Erythroblast (primary cell): ENCODE data around the gene CASP10.
"Not testable (repeated sequence)": the region's sequence is repeated elsewhere in the genome, so short reads cannot be mapped to it uniquely, and the experiment has no call there.

Experiments used
- GATA1 ChIP-seq: IDR thresholded peaks from 2 replicates; pipeline ENCODE4 v1.6.1; 2011; ENCODE audit warnings: low read depth, mild to moderate bottlenecking, control low read depth, low read length, moderate library complexity
- POLR2A ChIP-seq: IDR thresholded peaks from 2 replicates; pipeline ENCODE4 v1.6.1; 2011; ENCODE audit warnings: mild to moderate bottlenecking, low read length

DNA sequence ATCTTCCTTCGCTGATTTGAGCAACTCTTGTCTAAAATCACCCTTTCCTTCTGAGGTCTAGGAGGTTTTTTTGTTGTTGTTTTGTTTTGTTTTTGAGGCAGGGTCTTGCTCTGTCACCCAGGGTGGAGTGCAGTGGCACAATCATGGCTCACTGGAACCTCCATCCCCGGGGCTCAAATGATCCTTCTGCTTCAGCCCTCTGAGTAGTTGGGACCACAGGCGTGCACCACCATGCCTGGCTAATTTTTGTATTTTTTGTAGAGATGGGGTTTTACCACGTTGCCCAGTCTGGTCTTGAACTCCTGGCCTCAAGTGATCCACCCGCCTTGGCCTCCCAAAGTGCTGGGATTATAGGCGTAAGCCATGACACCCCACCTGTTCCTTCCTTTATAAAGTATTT lies 1.3 kb downstream of the CASP10 start:
- TF ChIP-seq POLR2A, GATA1: not testable (repeated sequence)
